Right forelimb (tissue), 1 donor: ENCODE results near the gene ZDHHC12.

ENCODE experiments used
- DNase-seq: peaks from one replicate; pipeline ENCODE4 v3.0.0-alpha.2; 2018

ZDHHC12 gene

DNA sequence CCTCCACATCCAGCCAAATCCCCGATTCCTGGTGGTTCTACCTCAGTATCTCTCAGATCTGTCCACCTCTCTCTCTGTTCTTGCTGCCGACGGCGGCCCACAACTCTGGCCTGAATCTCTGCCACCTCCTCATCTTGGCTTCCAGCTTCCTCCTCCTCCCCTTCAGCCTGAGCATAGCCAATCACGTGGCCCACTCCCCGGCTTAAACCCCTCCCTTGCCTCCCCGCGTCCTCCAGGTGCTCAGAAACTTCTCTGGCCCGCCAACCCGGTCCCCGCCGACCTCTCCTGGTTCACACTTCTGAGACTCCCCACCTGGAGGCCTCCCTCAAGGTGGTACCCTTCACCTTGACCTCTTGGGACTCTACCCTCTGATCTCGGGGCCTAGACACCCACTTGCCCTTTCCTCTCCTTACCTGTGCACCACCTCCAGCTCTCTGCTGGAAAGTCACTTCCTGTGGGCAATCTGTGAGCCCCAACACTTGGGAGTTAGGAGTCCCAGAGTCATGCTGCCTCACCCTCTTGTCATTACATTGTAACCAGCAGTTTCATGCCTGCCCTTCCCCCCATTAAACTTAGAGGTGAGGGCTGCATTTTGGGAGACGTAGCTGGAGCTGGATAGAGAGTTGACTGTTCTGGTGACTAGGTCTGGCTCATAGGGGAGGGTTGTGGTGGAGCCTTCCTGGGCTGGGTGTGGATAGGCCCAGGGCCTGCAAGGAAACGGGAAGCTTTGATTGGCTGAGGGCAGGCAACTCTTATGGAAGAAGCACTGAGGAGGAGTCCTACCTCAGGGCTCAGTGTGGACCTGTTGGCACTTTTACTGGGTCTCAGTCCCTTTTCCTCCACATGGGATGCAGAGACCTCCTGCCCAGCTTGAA, 39.4 kb downstream of the ZDHHC12 start:
- DNase-seq: peak; percentile 83

DNA sequence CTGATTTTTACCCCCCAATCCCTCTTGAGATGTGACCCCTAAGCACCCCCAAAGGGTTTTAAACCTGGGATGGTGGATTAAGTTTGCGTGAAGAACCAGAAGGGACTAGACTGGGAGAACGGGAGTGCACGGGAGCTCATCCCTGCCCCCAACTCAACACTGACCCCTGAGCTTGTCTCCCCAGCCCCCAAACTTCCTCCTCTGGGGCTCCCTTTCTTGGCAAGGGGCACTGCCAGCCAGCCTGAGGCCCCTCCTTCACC, 39.9 kb downstream of the ZDHHC12 start:
- DNase-seq: no peak

DNA sequence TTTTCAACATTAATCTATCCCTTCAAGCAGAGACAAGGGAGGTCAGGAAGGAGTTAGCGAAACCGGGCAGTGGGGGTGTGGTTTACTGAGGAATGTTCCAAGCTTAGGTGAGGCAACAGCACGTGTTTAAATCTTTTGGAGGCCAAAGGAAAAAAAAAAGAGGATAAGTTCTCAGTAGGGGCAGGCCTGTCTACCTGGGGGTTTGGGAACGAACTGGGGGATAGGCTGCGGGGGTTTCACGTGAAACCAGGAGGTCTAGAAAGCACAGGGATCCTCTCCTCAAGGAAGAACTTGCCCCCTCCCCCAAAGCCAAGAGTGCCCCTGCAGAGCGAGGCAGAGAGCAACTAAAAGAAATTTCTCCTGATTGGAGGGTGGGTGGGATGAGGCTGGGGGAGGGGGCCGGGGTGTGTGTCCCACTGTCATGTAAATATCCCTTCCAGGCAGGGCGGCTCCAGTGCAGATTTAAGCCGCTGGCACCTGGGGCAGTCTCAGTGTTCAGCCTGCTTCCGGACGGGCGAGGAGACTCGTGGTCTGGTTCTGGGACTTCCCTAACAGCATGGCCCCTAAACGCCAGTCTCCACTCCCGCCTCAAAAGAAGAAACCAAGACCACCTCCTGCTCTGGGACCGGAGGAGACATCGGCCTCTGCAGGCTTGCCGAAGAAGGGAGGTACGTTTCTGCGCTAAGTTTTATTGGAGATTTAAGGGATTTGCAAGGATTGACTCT, 40.4 kb downstream of the ZDHHC12 start:
- peak; percentile 65 for DNase-seq

DNA sequence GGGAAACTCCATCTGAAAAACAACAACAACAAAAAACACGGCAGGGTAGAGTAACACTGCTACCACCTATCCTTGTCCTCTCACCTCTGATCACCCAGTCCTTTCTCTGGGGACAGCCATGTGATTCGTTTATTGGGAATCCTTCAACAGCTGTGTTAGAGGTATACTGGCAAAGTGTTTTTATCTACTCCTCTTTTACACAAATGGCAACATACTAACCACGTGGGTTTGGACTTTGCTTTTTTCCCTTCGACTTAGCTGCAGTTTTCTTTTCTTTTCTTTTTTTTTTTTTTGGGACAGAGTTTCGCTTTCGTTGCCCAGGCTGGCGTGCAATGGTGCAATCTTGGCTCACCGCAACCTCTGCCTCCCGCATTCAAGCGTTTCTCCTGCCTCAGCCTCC, 46.1 kb downstream of the ZDHHC12 start:
- DNase-seq: no peak

DNA sequence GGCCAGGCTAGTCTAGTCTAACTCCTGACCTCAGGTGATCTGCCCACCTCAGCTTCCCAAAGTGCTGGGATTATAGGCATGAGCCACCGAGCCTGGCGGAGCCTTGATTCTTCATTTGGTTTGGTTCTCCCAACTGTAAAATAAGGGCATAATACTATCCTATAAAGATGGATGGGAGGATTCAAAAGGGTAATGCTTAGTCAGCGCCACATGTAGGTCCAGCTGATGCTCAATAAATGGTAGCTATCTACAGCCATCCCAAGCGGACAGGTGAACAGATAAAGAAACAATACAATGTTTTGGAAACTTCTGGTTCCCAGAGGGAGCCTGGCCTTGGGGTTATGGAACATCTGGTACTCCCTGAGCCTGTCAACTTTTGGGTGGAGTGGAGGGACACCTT, 48.5 kb downstream of the ZDHHC12 start:
- no peak for DNase-seq
